HEK293 (cell line): ENCODE measurements around the gene INHBA.

Source experiments
- MZF1 ChIP-seq: fragments of 450-650 bp; formaldehyde crosslinking; IDR thresholded peaks from 2 replicates; pipeline ENCODE4 v1.5.1; 2017; ENCODE audit warnings: missing biosample characterization, missing genetic modification characterization, borderline replicate concordance
- PRDM10 ChIP-seq: fragments of 450-650 bp; formaldehyde crosslinking; IDR thresholded peaks from 2 replicates; pipeline ENCODE4 v1.5.1; 2016; ENCODE audit warnings: missing biosample characterization, missing genetic modification characterization
- REST ChIP-seq: fragments of 450-650 bp; formaldehyde crosslinking; IDR thresholded peaks from 2 replicates; pipeline ENCODE4 v1.5.1; 2016; ENCODE audit warnings: missing biosample characterization, missing genetic modification characterization

Gene INHBA

GRCh38 chr7:41637049-41637448 lies 65.8 kb downstream of the INHBA start (continued):
- no peak for TF ChIP-seq REST (tag by site-specific recombination)
- no peak for TF ChIP-seq PRDM10 (tag by site-specific recombination)
- TF ChIP-seq MZF1 (tag by site-specific recombination), result no peak
